RWPE1 (cell line): ENCODE measurements around the gene MYRIP.

Source experiments
- CTCF ChIA-PET: fragments of 350-600 bp; sonication (Branson Sonifier 250); formaldehyde crosslinking; extraction: SDS; loops from one replicate; lab custom pipeline; 2021; lab: Yijun Ruan, JAX
- POLR2A ChIA-PET: fragments of 400-600 bp; formaldehyde crosslinking; extraction: SDS; loops from one replicate; lab custom pipeline; 2020; ENCODE audit warnings: antibody characterized with exemption; ENCODE audit not compliant: low non-redundant PET; lab: Yijun Ruan, JAX
- DNase-seq: peaks from one replicate; pipeline ENCODE4 v3.0.0; 2012; ENCODE audit warnings: low spot score
- H3K27ac ChIP-seq: fragments of 450-650 bp; 2 replicates; pipeline ENCODE4 v1.5.1; 2017
- CTCF ChIP-seq: fragments of 450-650 bp; conservative IDR thresholded peaks from 2 replicates; pipeline ENCODE4 v1.5.1; 2017; ENCODE audit warnings: low read depth, mild to moderate bottlenecking

MYRIP gene

DNA sequence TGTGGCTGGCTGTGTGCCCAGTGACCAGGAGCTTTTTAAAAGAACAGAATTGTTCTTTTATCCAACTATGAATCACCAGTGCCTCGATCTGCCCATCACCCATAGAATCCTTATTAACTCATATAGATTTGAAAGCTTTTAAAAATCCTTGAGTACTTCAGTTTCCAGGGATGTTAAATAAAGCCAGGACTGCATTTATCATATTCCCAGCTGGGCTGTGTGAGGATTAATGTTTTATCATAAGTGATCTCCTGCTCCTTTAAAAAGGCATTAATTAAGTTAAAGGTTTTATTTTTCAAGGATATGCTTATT is 234.0 kb downstream of the MYRIP start:
- no peak for TF ChIP-seq CTCF
- peak overlapping the region; percentile 93 for H3K27ac ChIP-seq
- CTCF ChIA-PET, result no interaction called here

GRCh38 chr3:40044487-40044886 is 235.1 kb downstream of the MYRIP start:
- peak; percentile 86 for DNase-seq

More for the DNA sequence above, 234.0 kb downstream of the MYRIP start:
- DNase-seq, result peak; percentile 34
- POLR2A ChIA-PET, result no interaction called here

DNA sequence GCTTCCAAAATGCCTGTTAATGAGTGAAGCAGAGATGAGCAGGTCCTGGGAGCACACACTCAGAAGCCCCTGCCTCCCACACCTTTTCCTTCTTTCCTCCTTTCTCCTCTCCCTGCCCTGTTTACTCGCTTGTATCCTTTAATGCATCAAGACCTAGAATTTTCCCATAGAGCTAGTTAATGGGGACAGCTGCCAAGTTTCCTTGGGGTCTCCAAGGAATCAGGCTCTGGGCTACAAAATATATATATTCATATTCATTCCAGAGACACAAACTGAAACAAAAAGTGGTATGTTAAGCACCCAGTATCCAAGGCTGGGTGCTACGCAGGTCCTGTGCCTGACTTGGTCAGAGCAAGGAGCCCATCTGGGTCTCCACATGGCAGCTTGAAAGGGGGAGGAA is 235.6 kb downstream of the MYRIP start:
- ChIA-PET POLR2A (no interaction called here), CTCF (interaction anchor here (0.6 kb wide), 1 partner anchor 52 kb away, joined by 4 read pairs; no protein-coding TSS in a partner anchor)
- no peak for DNase-seq

More at GRCh38 chr3:40044487-40044886, 235.1 kb downstream of the MYRIP start:
- ChIA-PET POLR2A (no interaction called here), CTCF (interaction anchor here (0.6 kb wide), 2 partner anchors 53 to 694 kb away, joined by 4 read pairs; no protein-coding TSS in a partner anchor)
- peak overlapping the region; percentile 93 for H3K27ac ChIP-seq
- no peak for TF ChIP-seq CTCF

DNA sequence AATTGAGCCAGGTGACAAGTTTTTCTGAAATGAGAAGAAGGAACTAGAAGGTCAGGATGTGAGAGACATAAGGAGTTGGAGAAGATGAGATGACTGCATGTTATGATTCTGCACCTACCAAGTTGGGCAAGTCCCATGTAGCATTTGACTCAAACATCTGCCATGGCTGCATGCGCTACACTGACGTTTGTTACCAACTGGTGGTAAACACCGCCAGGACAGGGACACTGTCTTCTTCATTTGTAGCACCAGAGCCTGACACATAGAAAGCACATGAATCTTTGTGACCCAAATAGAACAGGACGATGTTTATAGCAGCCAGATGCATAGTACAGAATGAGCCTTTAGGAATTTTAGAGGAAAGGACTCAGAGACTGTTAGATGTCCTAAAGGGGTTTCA is 236.7 kb downstream of the MYRIP start:
- ChIA-PET POLR2A (no interaction called here), CTCF (no interaction called here)
- H3K27ac ChIP-seq, result no peak overlapping the region
- no peak for TF ChIP-seq CTCF
- no peak for DNase-seq

More for the DNA sequence above, 235.6 kb downstream of the MYRIP start:
- TF ChIP-seq CTCF, result no peak
- H3K27ac ChIP-seq, result peak overlapping the region; percentile 93

DNA sequence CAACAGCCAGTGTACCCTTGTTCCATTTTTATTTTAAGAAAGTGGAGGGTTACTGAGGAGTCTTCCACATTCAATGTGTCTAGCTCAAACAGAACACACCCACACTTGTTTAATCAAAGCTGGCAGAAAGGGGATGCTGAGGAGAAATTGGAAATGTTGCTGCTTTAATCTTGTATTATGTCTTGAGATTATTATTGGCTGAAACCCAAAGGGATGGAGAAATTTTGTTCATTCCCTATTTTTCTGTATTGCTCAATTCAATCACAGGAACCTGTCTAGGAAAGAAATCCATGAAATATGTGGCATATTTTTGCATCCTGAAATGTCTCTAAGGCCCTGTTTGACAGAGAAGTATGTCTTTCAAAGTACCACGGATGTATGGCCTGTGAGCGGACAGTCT is 238.0 kb downstream of the MYRIP start:
- no peak overlapping the region for H3K27ac ChIP-seq
- ChIA-PET CTCF (no interaction called here), POLR2A (no interaction called here)
- no peak for DNase-seq
- TF ChIP-seq CTCF, result no peak

- no peak for DNase-seq
- CTCF ChIA-PET, result no interaction called here
- TF ChIP-seq CTCF, result no peak
Measured at GRCh38 chr3:40053663-40054062, 244.3 kb downstream of the MYRIP start.

More at GRCh38 chr3:40053663-40054062, 244.3 kb downstream of the MYRIP start:
- POLR2A ChIA-PET, result no interaction called here
- H3K27ac ChIP-seq, result no peak overlapping the region
